ENCODE data around the gene SMCO3.
"Not testable (repeated sequence)": the region's sequence is repeated elsewhere in the genome, so short reads cannot be mapped to it uniquely, and the experiment has no call there.

The SMCO3 gene

GRCh38 chr12:14774074-14774905 lies 39.7 kb downstream of the SMCO3 start:
- DNase-seq: peak; percentile 96

- DNase-seq: no peak
These were observed 40.3 kb downstream of the SMCO3 start for GRCh38 chr12:14773685-14774073.

- DNase-seq: no peak
These were observed 41.0 kb downstream of the SMCO3 start for GRCh38 chr12:14772946-14773345.

GRCh38 chr12:14771651-14772137 lies 42.3 kb downstream of the SMCO3 start:
- peak; percentile 37 for DNase-seq

GRCh38 chr12:14770496-14771461 lies 43.2 kb downstream of the SMCO3 start:
- peak; percentile 95 for DNase-seq

GRCh38 chr12:14769969-14770495 lies 44.0 kb downstream of the SMCO3 start:
- DNase-seq: peak; percentile 86

GRCh38 chr12:14769466-14769968 lies 44.5 kb downstream of the SMCO3 start:
- DNase-seq: peak; percentile 75

GRCh38 chr12:14768823-14769405 lies 45.1 kb downstream of the SMCO3 start:
- DNase-seq: no peak

- DNase-seq: no peak
These were observed 46.4 kb downstream of the SMCO3 start for GRCh38 chr12:14767617-14768016.

GRCh38 chr12:14766649-14767215 lies 47.2 kb downstream of the SMCO3 start:
- no peak for DNase-seq

- DNase-seq: not testable (repeated sequence)
These were observed 48.0 kb downstream of the SMCO3 start for GRCh38 chr12:14766020-14766419.

- DNase-seq: no peak
These were observed 48.6 kb downstream of the SMCO3 start for GRCh38 chr12:14765398-14765797.

- not testable (repeated sequence) for DNase-seq
These were observed 54.2 kb downstream of the SMCO3 start for GRCh38 chr12:14759711-14760280.

GRCh38 chr12:14756334-14757143 lies 57.4 kb downstream of the SMCO3 start:
- peak; percentile 19 for DNase-seq
